GM21360 (cell line): Measurements from ENCODE around the gene ITGA8.
"Not testable (repeated sequence)": the region's sequence is repeated elsewhere in the genome, so short reads cannot be mapped to it uniquely, and the experiment has no call there.

Experiments used
- ATAC-seq: cut with Tn5 transposase; IDR thresholded peaks from one replicate; pipeline ENCODE4 v1.9.1; 2021; ENCODE audit warnings: mild to moderate bottlenecking, moderate library complexity; ENCODE audit not compliant: unreplicated experiment

Gene ITGA8

DNA sequence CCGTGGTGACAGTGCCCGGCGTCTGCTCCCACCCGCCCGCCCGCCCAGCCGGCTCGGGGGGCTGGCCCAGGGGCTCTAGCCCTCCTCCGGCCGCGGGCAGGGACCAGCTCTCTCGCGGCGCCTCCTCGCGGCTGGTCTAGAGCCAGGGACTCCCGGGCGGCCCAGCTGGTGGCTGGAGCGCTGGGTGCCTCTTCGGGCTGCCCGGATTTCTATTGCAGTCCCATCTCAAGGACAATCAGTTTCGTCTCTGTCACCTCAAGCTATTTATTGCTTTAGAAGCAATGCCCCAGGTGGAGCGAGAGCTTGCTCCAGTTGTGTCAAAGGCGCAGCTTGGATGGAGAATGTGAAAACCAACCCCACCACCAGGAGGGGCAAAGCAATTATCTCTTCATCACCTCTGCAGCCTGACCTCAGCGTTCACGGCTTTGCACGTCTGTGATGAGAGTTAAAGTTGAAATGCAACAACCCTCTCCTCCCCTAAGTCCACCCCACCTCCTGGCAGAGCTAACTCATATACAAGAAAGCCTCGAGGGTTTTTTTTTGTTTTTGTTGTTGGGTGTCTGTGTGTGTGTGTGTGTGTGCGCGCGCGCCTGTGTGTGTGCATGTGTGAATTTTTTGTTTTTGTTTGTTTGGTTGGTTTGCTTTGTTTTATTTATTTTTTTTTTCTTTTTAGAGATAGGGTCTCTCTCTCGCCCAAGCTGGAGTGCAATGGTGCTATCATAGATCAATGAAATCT lies at the start of gene ITGA8:
ITGA8 (minus strand) TSS at position 24 of the 736 bp plus-strand sequence. CDS start 151 bp downstream, outside the sequence.
- no peak for ATAC-seq

DNA sequence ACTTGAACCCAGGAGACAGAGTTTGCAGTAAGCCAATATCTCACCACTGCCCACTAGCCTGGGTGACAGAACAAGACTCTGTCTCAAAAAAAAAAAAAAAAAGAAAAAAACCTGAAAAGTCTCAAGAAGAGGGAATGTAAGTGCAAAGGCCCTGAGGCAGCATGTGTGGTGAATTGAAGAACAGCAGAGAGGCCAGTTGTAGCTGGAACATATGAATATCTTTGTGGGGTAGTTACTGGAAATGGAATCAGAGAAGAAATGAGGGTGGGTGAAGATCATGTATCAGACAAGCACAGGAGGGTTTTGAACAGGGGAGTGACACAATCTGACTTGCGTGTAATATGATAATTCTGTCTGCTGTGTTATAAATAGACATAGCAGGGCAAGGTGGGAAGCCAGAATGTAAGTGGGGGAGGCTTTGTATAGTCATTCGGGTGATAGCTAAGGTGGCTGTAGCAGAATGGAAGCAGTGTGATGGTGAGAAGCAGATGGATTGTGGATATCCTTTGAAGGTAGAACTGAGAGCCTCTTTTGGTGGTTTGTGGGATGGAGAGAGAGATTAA lies 45.3 kb upstream of the ITGA8 start:
- no peak for ATAC-seq

DNA sequence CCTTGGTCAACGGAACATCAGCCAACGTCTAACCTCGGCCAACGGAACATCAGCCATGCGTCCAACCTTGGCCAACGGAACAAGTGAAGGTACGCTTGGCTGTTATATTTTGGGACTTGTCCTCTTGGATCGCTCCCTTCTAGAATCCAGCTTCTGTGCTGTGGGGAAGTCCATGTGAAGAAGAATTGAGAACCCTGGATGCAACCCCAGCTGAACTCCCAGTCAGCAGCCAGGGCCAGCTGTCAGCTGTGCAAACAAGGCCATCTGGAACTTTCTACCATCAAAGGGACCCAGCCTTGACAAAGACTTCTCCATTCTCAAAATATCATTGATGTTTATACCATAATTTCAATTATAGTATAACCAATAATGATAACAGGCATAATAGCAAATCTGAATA lies 43.3 kb upstream of the ITGA8 start:
- no peak for ATAC-seq

DNA sequence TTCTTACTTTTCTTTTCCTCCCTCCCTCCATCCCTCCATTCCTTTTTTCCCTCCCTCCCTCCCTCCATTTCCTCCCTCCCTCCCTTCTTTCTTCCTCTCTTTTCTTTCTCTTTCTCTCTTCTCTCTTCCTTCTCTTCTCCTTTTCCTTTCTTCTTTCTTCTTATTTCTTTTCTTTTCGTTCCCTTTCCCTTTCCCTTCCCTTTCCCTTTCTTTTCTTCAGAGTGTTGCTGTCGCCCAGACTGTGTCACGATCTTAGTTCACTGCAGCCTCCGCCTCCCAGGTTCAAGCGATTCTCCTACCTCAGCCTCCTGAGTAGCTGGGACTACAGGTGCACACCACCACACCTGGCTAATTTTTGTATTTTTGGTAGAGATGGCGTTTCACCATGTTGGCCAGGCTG lies 42.5 kb upstream of the ITGA8 start:
- ATAC-seq, result not testable (repeated sequence)

DNA sequence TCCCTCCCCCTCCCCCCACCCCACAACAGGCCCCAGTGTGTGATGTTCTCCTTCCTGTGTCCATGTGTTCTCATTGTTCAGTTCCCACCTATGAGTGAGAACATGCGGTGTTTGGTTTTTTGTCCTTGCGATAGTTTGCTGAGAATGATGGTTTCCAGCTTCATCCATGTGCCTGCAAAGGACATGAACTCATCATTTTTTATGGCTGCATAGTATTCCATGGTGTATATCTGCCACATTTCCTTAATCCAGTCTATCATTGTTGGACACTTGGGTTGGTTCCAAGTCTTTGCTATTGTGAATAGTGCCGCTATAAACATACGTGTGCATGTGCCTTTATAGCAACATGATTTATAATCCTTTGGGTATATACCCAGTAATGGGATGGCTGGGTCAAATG lies 41.5 kb upstream of the ITGA8 start:
- ATAC-seq, result not testable (repeated sequence)

DNA sequence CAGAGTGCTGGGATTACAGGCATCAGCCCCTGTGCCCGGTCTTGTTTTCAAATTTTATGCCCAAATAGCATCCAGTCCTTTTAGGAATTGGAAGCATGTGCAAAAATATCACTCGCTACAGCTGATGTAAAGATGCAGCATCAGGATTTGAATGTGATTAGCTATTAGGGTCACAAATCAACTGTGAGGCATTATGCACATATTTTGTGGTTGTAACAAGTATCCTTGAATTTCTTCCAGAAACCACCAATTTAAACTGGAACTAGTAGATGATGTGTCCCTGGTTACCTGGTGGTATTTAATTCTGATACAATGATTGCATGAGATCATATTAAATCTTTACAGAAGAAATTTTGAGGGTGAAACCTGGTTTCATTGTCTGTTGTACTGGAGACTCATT lies 41.0 kb upstream of the ITGA8 start:
- no peak for ATAC-seq

DNA sequence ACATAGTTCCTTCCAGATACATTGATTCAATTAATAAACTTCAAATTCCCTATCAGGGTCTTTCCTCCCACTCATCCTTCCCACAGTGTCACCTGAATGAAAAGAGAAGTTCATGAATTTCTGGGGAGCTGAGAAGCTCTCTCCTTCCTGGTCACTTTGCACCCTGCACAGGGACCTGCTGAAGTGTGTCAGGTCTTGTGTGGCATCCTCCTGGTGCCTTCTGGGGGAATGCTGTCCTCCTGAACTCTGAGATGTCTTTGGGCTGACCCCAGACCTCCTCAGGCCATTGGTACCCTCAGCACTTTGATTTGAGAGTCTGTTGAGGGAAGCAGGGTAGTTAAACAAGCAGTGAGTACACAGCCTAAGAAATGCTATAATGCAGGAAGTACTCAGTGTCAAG lies 39.5 kb upstream of the ITGA8 start:
- no peak for ATAC-seq

DNA sequence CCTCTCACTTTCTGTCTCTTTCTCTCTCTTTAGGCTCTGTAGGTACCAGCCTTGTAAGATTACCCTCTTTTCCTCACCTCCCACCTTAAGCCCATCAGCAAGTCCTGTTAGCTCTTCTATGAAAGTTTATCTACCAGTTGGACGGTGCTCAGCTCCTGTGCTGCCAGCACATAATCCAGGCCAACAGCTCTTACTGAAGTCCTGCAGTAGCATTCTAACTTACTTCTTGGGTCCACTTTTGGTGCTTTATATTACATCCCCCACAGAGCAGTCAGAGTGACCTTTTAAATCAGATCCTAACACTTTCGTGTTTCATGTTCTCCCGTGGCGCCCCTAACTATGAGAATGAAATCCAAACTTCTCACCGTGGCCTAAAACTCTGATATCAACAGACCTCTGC lies 38.9 kb upstream of the ITGA8 start:
- ATAC-seq, result no peak

DNA sequence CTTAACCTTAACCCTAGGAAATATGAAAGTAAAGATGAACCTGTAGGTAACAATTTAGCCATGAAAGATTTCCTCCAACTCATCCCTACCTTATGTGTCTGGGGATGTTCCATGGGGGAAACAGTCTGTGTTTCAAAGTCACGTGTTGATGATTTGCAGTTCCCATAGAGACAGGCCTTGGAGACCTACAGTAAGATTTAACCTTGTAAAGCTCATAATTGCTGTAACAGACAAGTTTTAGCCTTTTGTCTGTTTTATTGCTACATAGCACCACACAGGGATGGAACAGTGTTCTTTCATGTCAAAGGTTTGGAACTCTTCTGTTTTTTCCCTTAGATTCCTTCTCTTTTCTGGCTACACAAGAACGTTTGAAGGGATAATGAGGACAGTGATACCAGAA lies 35.2 kb upstream of the ITGA8 start:
- no peak for ATAC-seq

DNA sequence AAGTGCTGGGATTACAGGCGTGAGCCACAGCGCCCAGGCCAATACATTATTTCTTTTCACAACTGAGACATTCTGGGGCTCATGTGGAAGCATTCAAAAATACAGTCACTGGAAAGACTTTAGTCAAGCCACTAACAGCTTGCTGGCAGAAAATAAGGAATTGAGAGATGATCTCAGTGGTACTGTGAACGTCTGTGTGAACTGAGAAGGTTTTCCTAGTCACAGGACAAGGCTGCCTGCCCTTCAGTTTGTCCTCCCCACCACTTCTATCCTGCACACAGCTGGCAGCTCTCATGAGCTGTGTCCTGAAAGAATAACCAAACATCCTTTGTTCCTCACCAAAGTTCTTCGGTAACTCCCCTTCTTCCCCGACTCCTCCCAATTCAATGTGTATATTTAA lies 31.3 kb upstream of the ITGA8 start:
- ATAC-seq, result no peak

DNA sequence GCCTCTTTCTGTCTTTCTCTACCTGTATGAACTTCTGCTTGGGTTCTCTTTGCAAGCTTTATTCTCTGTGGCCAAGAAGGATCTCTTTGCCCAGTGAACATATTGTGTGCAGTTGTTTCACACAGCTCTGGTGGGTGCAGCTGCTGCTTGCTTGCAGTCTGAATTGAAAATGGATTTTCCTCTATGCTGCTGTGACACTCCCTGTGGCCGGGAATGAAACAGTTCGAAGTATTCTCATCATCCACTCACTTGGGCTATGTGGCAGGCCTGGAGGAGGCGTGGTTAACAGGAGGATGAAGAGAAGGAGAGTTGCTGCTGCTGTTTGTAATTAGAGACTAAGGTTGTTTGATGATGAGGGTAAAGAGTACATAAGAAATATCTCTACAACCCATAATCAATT lies 28.4 kb upstream of the ITGA8 start:
- no peak for ATAC-seq

DNA sequence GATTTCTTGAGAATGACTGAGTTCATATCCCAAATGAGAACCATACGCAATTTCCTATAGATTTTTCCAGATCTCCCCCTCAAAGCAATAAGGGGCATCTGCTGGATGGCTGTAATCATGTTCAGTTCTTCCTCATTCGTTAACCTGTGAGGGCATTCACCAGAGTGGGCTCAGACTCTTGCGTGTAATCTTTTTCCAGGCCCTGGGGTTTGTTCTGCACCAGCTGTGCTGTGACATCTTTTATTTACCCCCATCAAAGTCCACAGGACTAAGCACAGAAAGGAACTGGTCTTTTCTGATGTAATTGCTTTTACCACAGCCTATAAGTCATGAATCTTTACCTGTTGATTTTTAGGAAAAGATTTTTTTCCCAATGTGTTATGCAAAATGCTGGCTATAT lies 27.9 kb upstream of the ITGA8 start:
- ATAC-seq, result no peak

DNA sequence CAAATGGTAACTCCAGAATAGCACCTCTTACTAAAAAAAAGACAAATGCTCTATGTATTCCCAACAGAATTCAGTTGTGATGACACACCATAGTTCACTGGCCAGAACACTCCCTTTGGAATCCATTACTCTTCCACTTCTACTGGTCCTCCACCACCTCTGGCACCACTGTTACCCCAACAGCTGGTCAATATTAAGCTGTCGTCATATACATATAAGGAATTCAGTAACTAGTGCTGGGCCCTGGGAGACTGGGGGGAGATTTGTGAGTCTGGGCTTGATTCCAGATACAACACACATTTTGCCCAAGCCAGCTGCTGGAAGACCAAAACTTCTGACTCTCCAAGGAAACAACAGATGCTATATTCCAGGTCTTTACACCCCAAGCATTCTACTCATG lies 26.0 kb upstream of the ITGA8 start:
- ATAC-seq, result no peak

DNA sequence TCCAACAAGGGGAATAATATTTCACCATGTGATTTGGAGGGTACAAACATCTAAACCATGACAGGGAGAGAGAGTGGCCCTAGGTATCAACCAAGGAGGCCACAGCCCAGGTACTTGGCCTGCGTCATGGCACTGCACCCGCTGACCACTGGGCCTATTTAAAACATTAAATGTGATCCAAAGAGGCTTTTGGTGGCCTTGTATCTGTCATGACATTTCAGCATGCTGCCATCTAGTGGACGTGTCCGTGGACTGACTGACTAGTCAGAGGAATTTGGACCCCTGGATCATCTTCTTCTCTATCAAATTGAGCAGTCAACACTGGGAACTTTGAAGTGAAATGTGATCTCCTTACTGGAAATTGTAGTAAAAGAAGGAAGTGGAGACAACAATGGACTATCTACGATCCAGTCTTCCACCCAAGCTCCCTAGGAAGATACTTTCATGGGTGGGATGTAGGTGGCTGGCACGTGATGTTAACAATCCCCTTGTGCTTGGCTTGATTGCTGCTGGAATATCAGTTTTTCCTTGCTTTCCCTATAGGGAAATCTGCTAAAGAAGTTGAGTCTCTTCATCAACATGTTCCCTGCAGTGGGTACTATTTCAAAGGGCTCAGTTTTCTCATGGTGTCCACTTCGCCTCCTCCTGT lies 24.6 kb upstream of the ITGA8 start:
- ATAC-seq, result no peak

DNA sequence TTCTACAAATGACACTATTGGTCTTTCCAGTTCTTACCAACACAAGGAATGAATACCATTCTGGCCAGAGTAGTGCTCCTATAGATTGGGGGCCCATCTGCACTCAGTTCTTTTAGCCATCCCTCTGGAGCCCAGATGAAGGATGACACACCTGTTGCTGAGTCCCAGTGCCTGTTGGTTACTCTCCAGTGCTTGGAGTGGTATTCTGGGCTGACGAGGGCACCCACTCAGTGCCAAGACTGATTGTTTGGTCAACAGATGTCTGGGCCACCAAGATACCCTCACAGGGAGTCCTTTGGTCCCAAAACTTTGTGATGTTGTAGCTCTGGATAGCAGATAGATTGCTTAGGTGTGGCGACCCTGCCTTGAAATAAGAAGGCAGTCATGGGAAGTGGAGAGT lies 23.7 kb upstream of the ITGA8 start:
- ATAC-seq, result no peak

DNA sequence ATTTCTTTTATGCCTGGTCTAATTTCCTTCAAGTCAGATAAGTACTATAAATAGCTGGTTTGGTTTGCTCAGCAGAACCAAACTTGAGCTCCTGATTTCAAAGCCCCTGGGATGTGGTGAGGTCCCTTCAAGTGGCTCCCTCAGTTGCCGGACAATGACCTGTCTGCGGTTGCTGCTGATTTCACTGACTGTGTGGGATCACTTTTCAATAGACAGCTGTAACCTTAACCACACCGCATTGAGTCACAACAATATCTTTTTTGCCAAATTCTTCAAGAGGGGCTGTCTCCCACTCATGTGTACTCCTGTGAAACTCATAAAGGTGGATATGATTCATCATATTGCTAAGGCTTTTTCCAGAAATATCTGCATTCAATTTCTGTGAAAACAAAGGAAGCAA lies 23.1 kb upstream of the ITGA8 start:
- ATAC-seq, result no peak

DNA sequence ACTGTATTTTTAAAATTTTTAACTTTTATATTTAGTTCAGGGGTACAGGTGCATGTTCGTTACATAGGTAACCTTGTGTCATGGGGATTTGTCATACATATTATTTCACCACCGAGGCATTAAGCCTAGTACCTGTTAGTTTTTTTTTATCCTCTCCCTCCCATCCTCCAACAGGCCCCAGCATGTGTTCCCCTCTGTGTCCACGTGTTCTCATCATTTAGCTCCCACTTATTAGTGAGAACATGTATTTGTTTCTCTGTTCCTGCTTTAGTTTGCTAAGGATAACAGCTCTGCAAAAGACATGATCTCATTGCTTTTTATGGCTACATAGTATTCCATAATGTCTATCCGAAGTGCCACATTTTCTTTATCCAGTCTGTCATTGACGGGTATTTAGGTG lies 22.4 kb upstream of the ITGA8 start:
- no peak for ATAC-seq

DNA sequence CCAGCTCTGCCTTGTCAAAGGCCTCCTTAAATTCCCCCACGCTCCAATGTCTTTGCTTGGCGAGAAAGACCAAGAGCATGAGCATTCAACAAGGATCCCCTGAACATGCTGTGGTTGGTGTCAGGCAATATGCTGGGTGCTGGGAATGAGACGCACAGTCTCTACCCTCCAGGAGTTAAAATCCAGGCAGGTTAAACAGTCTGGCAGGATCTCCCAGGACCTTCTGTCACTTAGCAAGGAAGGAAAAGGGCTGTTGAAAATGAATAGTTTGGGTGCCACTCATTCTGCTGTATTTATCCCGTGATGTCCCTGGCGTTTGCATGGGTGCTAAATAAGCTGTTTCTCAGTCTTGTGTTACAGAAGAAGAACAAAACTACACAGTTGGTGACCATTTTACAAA lies 21.9 kb upstream of the ITGA8 start:
- ATAC-seq, result no peak

DNA sequence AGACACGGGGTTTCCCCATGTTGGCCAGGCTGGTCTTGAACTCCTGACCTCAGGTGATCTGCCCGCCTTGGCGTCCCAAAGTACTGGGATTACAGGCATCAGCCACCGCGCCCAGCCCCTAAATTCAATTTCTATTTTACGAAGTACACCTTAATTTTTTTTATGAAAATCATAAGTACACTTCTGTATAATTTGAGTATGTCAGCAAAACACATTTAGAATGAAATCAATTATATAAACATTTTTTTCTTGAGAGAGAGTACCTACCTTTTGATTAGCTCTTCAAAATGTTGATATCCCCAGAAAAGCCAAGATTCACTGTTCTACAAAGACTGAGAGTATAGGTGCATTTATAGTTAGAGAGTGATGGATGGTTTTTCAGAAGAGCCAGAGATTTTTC lies 20.5 kb upstream of the ITGA8 start:
- no peak for ATAC-seq

DNA sequence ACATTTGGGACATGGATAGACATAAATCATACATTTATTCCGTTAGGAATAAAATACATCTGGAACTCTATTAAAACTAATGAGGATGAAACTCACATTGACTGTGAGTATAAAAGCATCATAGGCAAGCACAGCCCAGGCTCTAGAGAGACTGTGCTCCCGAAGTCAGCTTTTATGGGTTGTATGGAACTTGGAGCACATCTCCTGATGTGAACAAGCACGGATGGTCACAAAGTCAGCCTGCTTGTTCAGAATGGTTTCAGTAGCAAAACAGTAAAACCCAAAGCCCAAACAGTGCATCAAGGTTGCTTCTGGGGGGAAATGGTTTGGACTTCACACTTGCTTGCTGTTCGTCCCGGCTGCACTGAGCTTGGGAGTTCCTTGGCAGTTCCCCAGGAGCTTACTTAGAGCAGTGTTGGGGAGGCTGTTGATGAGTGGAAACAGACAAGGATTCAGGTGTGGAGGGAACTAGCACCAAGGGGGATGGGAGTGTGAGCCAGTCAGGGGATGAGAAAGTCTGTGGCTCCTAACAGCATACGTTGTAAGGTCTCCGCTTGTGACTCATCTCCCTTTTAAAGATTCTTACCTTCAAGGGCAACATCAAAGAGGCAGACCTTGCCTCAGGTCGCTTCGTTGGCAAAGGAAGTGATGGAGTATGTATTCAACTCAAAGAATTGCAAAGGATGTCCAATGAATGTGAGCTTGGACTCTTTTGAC lies 19.7 kb upstream of the ITGA8 start:
- no peak for ATAC-seq

DNA sequence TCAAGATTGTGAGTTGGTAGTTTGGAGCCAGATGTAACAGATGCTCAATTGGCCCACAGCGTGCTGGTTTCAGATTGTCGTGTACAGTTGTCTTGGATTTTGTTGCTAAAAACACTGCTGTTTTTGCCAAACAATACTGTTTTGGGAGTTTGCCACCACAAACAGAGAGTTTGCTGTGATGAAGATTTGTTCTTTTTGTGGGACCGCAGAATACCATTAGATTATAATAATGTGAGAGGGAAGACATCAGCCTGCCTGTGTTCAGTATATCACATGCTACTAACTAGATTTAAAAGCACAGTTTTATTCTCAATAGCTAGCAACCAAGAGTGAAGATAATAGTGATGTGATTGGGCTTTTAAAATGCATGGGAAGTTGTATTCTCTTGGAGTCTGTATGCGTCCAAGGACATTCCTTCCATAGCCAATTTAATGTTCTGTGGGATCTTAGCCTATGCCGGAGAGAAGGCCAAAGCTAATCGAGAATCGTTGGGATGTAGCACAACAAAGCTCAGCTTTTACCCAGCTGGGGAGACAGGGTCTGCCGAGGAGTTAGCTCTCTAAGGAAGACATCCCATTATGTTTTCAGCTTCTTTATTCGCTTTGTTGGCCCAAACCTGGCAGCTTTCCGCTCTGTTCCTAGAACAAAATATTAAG lies 18.7 kb upstream of the ITGA8 start:
- ATAC-seq, result no peak
